Coronary artery (tissue), 2 donors: ENCODE results near the gene C3.
"Not testable (repeated sequence)": the region's sequence is repeated elsewhere in the genome, so short reads cannot be mapped to it uniquely, and the experiment has no call there.

Experiments
- DNase-seq: peaks from one replicate; pipeline ENCODE4 v3.0.0-alpha.2; 2017; ENCODE audit warnings: low spot score
- H3K27ac ChIP-seq, 2 donors: fragments of 200-600 bp; sonication (generic); one replicate each; pipeline ENCODE4 v1.5.1; 2016 to 2019
- H3K4me3 ChIP-seq: fragments of 200-600 bp; sonication (generic); 2 replicates; pipeline ENCODE4 v1.5.1; 2016; ENCODE audit warnings: mild to moderate bottlenecking, moderate library complexity
- CTCF ChIP-seq: fragments of 200-600 bp; sonication (generic); IDR thresholded peaks from one replicate; pipeline ENCODE4 v1.5.1; 2019; ENCODE audit warnings: antibody characterized with exemption

C3 gene

GRCh38 chr19:6672693-6673290 lies 47.7 kb downstream of the C3 start:
- no peak overlapping the region for H3K4me3 ChIP-seq
- H3K27ac ChIP-seq = no peak overlapping the region
- no peak for DNase-seq
- no peak for TF ChIP-seq CTCF

- no peak for TF ChIP-seq CTCF
- Histone ChIP-seq H3K27ac (no peak overlapping the region), H3K4me3 (no peak overlapping the region)
- DNase-seq = no peak
Measured at GRCh38 chr19:6671960-6672359, 48.5 kb downstream of the C3 start.

GRCh38 chr19:6668691-6669090 lies 51.8 kb downstream of the C3 start:
- DNase-seq = no peak
- no peak for TF ChIP-seq CTCF
- Histone ChIP-seq H3K4me3 (no peak overlapping the region), H3K27ac (no peak overlapping the region)

- no peak overlapping the region for H3K4me3 ChIP-seq
- H3K27ac ChIP-seq = no peak overlapping the region
- no peak for DNase-seq
- TF ChIP-seq CTCF = no peak
Measured at GRCh38 chr19:6667114-6667627, 53.3 kb downstream of the C3 start.

GRCh38 chr19:6664916-6665315 lies 55.5 kb downstream of the C3 start:
- DNase-seq = no peak
- H3K4me3 ChIP-seq = no peak overlapping the region
- no peak for TF ChIP-seq CTCF
- H3K27ac ChIP-seq = no peak overlapping the region

- DNase-seq = no peak
- Histone ChIP-seq H3K27ac (no peak overlapping the region), H3K4me3 (no peak overlapping the region)
- TF ChIP-seq CTCF = no peak
Measured at GRCh38 chr19:6663236-6664201, 56.9 kb downstream of the C3 start.

- Histone ChIP-seq H3K27ac (no peak overlapping the region), H3K4me3 (no peak overlapping the region)
- no peak for DNase-seq
- no peak for TF ChIP-seq CTCF
Measured at GRCh38 chr19:6662702-6663101, 57.7 kb downstream of the C3 start.

GRCh38 chr19:6661509-6662244 lies 58.8 kb downstream of the C3 start:
- H3K27ac ChIP-seq, H3K4me3 ChIP-seq, DNase-seq: not testable (repeated sequence)
